ENCODE results near the gene ZNF578. TPM values are rescaled to one million over a fixed set of nuclear protein-coding genes. Genes with fewer than 3 reads are reported as not detected.

The ZNF578 gene
- total and polyA plus RNA-seq, 9 of the 15 experiments (the other 6 are each of a cell fraction or from before 2014, with no cell fraction given): 0.05 to 0.29 (median 0.15) TPM

- no peak for ATAC-seq
- no peaks in the 10 kb centered on the region for H4K20me1 ChIP-seq (replicated peaks; ENCODE audit: control insufficient read depth, insufficient read depth, low read length)
- no peak for DNase-seq (ENCODE audit: extremely low read depth in 1 of 4, low spot score in 3 of 4)
- in situ Hi-C loops (cut with MboI): no loop called here
- intact Hi-C loops (cut with micrococcal nuclease): no loop called here
- no peak for FAIRE-seq
- H3K4me3 ChIP-seq: no peak overlapping the region
- CTCF ChIA-PET (ENCODE audit: low intra/inter-chr PET ratio): no interaction called here
- no peak overlapping the region for H2AFZ ChIP-seq (ENCODE audit: low read depth, low read length)
- no TSS peak for BruUV-seq (replicated peaks)
- H3K36me3 ChIP-seq (ENCODE audit: control insufficient read depth, insufficient read depth, low read length): no peaks in the 10 kb centered on the region
- no peaks in the 10 kb centered on the region for H3K79me2 ChIP-seq (ENCODE audit: control insufficient read depth, insufficient read depth, low read length)
- H3K9me1 ChIP-seq (ENCODE audit: control insufficient read depth, insufficient read depth, low read length): no peaks in the 10 kb centered on the region
- no peaks in the 10 kb centered on the region for H3K4me1 ChIP-seq (replicated peaks in 1 of 2; ENCODE audit: control insufficient read depth in 2 of 2, insufficient read depth in 2 of 2, low read length in 2 of 2)
- no peaks in the 10 kb centered on the region for H3K27me3 ChIP-seq (ENCODE audit: control insufficient read depth in 2 of 2, insufficient read depth in 2 of 2, low read length in 2 of 2)
- 11% methylated on average over 6 of the region's 6 CpGs for WGBS (ENCODE audit: insufficient coverage, low coverage, missing lambda C conversion rate)
- H3K4me2 ChIP-seq (ENCODE audit: insufficient read depth, low read length): no peak overlapping the region
- no peaks in the 10 kb centered on the region for H3K9me3 ChIP-seq (replicated peaks; ENCODE audit: control insufficient read depth, insufficient read depth, low read depth, low read length)
- no peak overlapping the region for H3K9ac ChIP-seq (ENCODE audit: insufficient read depth in 1 of 2, low read depth in 2 of 2, low read length in 2 of 2)
- POLR2A ChIA-PET: no interaction called here
- no peak overlapping the region for H3K27ac ChIP-seq (ENCODE audit: extremely low read depth, low read depth, low read length)
- TF ChIP-seq ZNF217 (CRISPR knock-in tag; IDR thresholded peaks at IDR 0.05) (no peak), TAL1 (IDR thresholded peaks at IDR 0.05) (no peak), LCOR (CRISPR knock-in tag; IDR thresholded peaks at IDR 0.05) (no peak), PBX2 (CRISPR knock-in tag; IDR thresholded peaks at IDR 0.05; ENCODE audit: low read depth) (no peak), PBX2 (tag; conservative IDR thresholded peaks at IDR 0.05; ENCODE audit: low read depth) (no peak), RBFOX2 (IDR thresholded peaks at IDR 0.05; ENCODE audit: low read depth, low read length) (no peak), ESRRA (IDR thresholded peaks at IDR 0.05; ENCODE audit: borderline replicate concordance, low read depth) (no peak), TCF7L2 (IDR thresholded peaks at IDR 0.05; ENCODE audit: low read depth, low read length) (no peak), ARHGAP35 (IDR thresholded peaks at IDR 0.05; ENCODE audit: partially characterized antibody) (no peak), SUPT5H (IDR thresholded peaks at IDR 0.05) (no peak), POLR2A (conservative IDR thresholded peaks at IDR 0.05) (no peak), IRF2 (CRISPR knock-in tag; IDR thresholded peaks at IDR 0.05) (no peak), KLF10 (CRISPR knock-in tag; IDR thresholded peaks at IDR 0.05) (no peak)
- TF ChIP-seq, protein P1, sequence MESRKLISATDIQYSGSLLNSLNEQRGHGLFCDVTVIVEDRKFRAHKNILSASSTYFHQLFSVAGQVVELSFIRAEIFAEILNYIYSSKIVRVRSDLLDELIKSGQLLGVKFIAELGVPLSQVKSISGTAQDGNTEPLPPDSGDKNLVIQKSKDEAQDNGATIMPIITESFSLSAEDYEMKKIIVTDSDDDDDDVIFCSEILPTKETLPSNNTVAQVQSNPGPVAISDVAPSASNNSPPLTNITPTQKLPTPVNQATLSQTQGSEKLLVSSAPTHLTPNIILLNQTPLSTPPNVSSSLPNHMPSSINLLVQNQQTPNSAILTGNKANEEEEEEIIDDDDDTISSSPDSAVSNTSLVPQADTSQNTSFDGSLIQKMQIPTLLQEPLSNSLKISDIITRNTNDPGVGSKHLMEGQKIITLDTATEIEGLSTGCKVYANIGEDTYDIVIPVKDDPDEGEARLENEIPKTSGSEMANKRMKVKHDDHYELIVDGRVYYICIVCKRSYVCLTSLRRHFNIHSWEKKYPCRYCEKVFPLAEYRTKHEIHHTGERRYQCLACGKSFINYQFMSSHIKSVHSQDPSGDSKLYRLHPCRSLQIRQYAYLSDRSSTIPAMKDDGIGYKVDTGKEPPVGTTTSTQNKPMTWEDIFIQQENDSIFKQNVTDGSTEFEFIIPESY (CRISPR knock-in tag; IDR thresholded peaks at IDR 0.05): no peak
- TF ChIP-seq, protein P2, sequence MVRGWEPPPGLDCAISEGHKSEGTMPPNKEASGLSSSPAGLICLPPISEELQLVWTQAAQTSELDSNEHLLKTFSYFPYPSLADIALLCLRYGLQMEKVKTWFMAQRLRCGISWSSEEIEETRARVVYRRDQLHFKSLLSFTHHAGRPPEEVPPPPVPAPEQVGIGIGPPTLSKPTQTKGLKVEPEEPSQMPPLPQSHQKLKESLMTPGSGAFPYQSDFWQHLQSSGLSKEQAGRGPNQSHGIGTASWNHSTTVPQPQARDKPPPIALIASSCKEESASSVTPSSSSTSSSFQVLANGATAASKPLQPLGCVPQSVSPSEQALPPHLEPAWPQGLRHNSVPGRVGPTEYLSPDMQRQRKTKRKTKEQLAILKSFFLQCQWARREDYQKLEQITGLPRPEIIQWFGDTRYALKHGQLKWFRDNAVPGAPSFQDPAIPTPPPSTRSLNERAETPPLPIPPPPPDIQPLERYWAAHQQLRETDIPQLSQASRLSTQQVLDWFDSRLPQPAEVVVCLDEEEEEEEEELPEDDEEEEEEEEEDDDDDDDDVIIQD (CRISPR knock-in tag; IDR thresholded peaks at IDR 0.05): no peak
- TF ChIP-seq, protein P3, sequence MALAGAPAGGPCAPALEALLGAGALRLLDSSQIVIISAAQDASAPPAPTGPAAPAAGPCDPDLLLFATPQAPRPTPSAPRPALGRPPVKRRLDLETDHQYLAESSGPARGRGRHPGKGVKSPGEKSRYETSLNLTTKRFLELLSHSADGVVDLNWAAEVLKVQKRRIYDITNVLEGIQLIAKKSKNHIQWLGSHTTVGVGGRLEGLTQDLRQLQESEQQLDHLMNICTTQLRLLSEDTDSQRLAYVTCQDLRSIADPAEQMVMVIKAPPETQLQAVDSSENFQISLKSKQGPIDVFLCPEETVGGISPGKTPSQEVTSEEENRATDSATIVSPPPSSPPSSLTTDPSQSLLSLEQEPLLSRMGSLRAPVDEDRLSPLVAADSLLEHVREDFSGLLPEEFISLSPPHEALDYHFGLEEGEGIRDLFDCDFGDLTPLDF (CRISPR knock-in tag; IDR thresholded peaks at IDR 0.05): no peak
Observed at GRCh38 chr19:52410276-52410675, 43.1 kb upstream of the ZNF578 start.
